Measurements from ENCODE around the gene HMGB2.

GRCh38 chr4:173381610-173382009 lies 47.5 kb upstream of the HMGB2 start:
- TF ChIP-seq EZH2 (IDR thresholded peaks at IDR 0.05; ENCODE audit: borderline replicate concordance, low read length) (no peak), CTCF (conservative IDR thresholded peaks at IDR 0.05 in 1 of 2, IDR thresholded peaks at IDR 0.05 in 1 of 2; ENCODE audit: extremely low read depth in 1 of 2, insufficient read depth in 1 of 2, low read depth in 1 of 2, low read length in 2 of 2) (no peak)
